HG03571 (cell line): Measurements from ENCODE around the gene LRRC36.

Experiments used
- ATAC-seq: cut with Tn5 transposase; IDR thresholded peaks from one replicate; pipeline ENCODE4 v1.9.1; 2021; ENCODE audit not compliant: unreplicated experiment

The LRRC36 gene

GRCh38 chr16:67423015-67423414 lies 96.4 kb downstream of the LRRC36 start:
- no peak for ATAC-seq

- ATAC-seq, result no peak
Measured at GRCh38 chr16:67423611-67424260, 97.1 kb downstream of the LRRC36 start.

- ATAC-seq, result no peak
Measured at GRCh38 chr16:67424261-67424615, 97.6 kb downstream of the LRRC36 start.

- no peak for ATAC-seq
Measured at GRCh38 chr16:67425061-67425460, 98.4 kb downstream of the LRRC36 start.

- ATAC-seq, result no peak
Measured at GRCh38 chr16:67425580-67425979, 99.0 kb downstream of the LRRC36 start.

- ATAC-seq, result no peak
Measured at GRCh38 chr16:67426022-67426421, 99.4 kb downstream of the LRRC36 start.

- no peak for ATAC-seq
Measured at GRCh38 chr16:67426950-67427349, 100.3 kb downstream of the LRRC36 start.

- no peak for ATAC-seq
Measured at GRCh38 chr16:67428146-67428731, 101.6 kb downstream of the LRRC36 start.

GRCh38 chr16:67429053-67429798 lies 102.6 kb downstream of the LRRC36 start:
- no peak for ATAC-seq

GRCh38 chr16:67429799-67430503 lies 103.3 kb downstream of the LRRC36 start:
- no peak for ATAC-seq

GRCh38 chr16:67430504-67430976 lies 103.9 kb downstream of the LRRC36 start:
- ATAC-seq, result no peak

- ATAC-seq, result no peak
Measured at GRCh38 chr16:67430977-67431774, 104.6 kb downstream of the LRRC36 start, which contains the start of gene HSD11B2. TSS of gene HSD11B2 (plus strand) at chr16:67431121. CDS start at chr16:67431249, 128 bp downstream.

GRCh38 chr16:67431775-67432505 lies 105.3 kb downstream of the LRRC36 start:
- ATAC-seq, result no peak

GRCh38 chr16:67432506-67432890 lies 105.9 kb downstream of the LRRC36 start:
- no peak for ATAC-seq

- no peak for ATAC-seq
Measured at GRCh38 chr16:67433131-67433719, 106.6 kb downstream of the LRRC36 start.
